ENCODE data around the gene TBX18.
A peak's percentile ranks its signal among the peaks of the same experiment; 100 is the strongest.

TBX18 gene

DNA sequence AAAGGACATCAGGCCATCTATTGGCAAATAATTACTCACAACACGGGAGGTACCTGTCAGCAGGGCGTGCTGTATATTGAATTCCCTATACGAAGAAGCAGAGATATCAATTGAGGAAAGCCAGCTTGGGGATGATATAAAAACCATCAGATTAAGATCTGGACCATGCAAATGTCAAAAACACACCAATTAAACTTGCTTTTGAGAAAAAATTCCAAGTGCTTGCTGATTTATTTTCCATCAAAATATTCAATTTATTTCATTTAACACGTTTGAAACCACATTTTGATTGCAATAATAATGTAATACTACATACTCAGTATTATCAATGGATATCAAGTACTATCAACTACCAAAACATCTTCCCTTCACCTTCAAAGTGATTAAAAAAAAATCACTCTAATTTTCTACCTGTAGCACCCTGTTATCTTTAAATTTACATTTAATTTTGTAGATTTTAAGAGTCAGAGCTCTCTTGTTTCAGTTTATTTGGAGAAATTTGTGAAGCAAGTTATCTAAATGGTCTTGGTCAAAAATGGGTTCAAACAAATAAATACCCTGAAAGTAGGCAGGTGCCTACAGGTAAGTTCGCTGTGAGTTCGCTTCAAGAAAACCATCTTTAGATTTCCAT lies 6.8 kb upstream of the TBX18 start:
- Histone ChIP-seq H3K4ac (ENCODE audit: low read depth, low read length) (no peak overlapping the region), H4K91ac (ENCODE audit: low read depth, low read length) (no peak overlapping the region), H3K4me2 (ENCODE audit: low read length) (no peak overlapping the region), H2BK12ac (ENCODE audit: low read length) (no peak overlapping the region), H3K18ac (ENCODE audit: low read length) (no peak overlapping the region), H3K27me3 (ENCODE audit: insufficient read depth, low read length) (peaks cover 68% of the 10 kb centered on the region), H3K79me2 (ENCODE audit: control insufficient read depth, insufficient read depth, low read length, poor library complexity) (no peaks in the 10 kb centered on the region), H3K4me1 (ENCODE audit: control insufficient read depth in 1 of 2, insufficient read depth in 2 of 2, low read length in 2 of 2) (peaks cover 6 to 23% of the 10 kb centered on the region in 2 experiments), H3K14ac (ENCODE audit: low read length) (no peak overlapping the region), H2AFZ (ENCODE audit: insufficient read depth, low read length, poor library complexity) (no peak overlapping the region), H3K79me1 (ENCODE audit: low read length) (peaks cover 2% of the 10 kb centered on the region), H3K23ac (ENCODE audit: low read length) (no peak overlapping the region), H3K36me3 (ENCODE audit: control insufficient read depth in 1 of 2, insufficient read depth in 2 of 2, low read length in 2 of 2) (no peaks in the 10 kb centered on the region), H2AK5ac (ENCODE audit: low read length) (no peak overlapping the region), H4K8ac (ENCODE audit: low read depth, low read length) (no peak overlapping the region), H4K12ac (ENCODE audit: low read depth, low read length) (no peak overlapping the region), H3K27ac (ENCODE audit: low read depth, low read length) (no peak overlapping the region), H2BK120ac (ENCODE audit: insufficient read depth, low read length, poor library complexity) (no peak overlapping the region), H3K9me3 (ENCODE audit: insufficient read depth, low read depth, low read length) (peaks cover 7% of the 10 kb centered on the region), H3K4me3 (ENCODE audit: low read depth, low read length) (no peak overlapping the region), H2BK5ac (ENCODE audit: low read depth, low read length, poor library complexity) (no peak overlapping the region), H3K9ac (ENCODE audit: low read length) (no peak overlapping the region)
- no peak for DNase-seq
- WGBS (ENCODE audit: extremely low coverage, insufficient coverage, insufficient read length): no CpG with 5 or more reads among the region's 6 CpGs

DNA sequence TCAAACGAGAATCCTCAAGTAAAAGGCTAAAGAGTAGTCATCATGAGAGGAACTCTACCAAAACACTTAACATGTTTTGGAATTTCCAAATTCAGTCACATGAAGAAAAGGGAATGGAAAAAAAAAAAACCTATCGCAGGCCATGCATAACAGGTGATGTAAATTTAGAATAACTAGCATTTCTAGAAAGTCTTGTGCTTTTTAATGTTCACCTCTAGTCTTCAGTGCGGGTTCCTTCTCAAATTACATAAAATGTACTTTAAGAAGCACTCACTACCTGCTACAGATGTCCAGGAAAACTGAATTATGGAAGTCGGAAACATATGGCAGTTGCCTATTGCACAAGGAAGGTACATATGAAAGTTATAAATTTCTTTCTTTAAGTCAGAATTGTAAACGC lies 6.1 kb upstream of the TBX18 start:
- H3K4ac ChIP-seq (ENCODE audit: low read depth, low read length): no peak overlapping the region
- H3K27ac ChIP-seq (ENCODE audit: low read depth, low read length): no peak overlapping the region
- no peaks in the 10 kb centered on the region for H3K36me3 ChIP-seq (ENCODE audit: control insufficient read depth in 1 of 2, insufficient read depth in 2 of 2, low read length in 2 of 2)
- no peak overlapping the region for H4K91ac ChIP-seq (ENCODE audit: low read depth, low read length)
- no peaks in the 10 kb centered on the region for H3K79me2 ChIP-seq (ENCODE audit: control insufficient read depth, insufficient read depth, low read length, poor library complexity)
- no CpG with 5 or more reads among the region's 5 CpGs for WGBS (ENCODE audit: extremely low coverage, insufficient coverage, insufficient read length)
- H2BK12ac ChIP-seq (ENCODE audit: low read length): no peak overlapping the region
- H3K4me2 ChIP-seq (ENCODE audit: low read length): no peak overlapping the region
- no peak overlapping the region for H3K9ac ChIP-seq (ENCODE audit: low read length)
- peaks cover 6 to 23% of the 10 kb centered on the region in 2 experiments for H3K4me1 ChIP-seq (ENCODE audit: control insufficient read depth in 1 of 2, insufficient read depth in 2 of 2, low read length in 2 of 2)
- no peak overlapping the region for H2BK5ac ChIP-seq (ENCODE audit: low read depth, low read length, poor library complexity)
- no peak overlapping the region for H2AFZ ChIP-seq (ENCODE audit: insufficient read depth, low read length, poor library complexity)
- no peak overlapping the region for H3K4me3 ChIP-seq (ENCODE audit: low read depth, low read length)
- peaks cover 2% of the 10 kb centered on the region for H3K79me1 ChIP-seq (ENCODE audit: low read length)
- no peak overlapping the region for H2AK5ac ChIP-seq (ENCODE audit: low read length)
- H3K18ac ChIP-seq (ENCODE audit: low read length): no peak overlapping the region
- H3K14ac ChIP-seq (ENCODE audit: low read length): no peak overlapping the region
- H4K8ac ChIP-seq (ENCODE audit: low read depth, low read length): no peak overlapping the region
- DNase-seq: no peak
- no peak overlapping the region for H2BK120ac ChIP-seq (ENCODE audit: insufficient read depth, low read length, poor library complexity)
- peaks cover 73% of the 10 kb centered on the region for H3K27me3 ChIP-seq (ENCODE audit: insufficient read depth, low read length)
- H3K23ac ChIP-seq (ENCODE audit: low read length): no peak overlapping the region
- H3K9me3 ChIP-seq (ENCODE audit: insufficient read depth, low read depth, low read length): peaks cover 7% of the 10 kb centered on the region
- no peak overlapping the region for H4K12ac ChIP-seq (ENCODE audit: low read depth, low read length)

GRCh38 chr6:84769306-84769705 lies 4.9 kb upstream of the TBX18 start:
- Histone ChIP-seq H3K4me2 (ENCODE audit: low read length) (no peak overlapping the region), H3K9me3 (ENCODE audit: insufficient read depth, low read depth, low read length) (peaks cover 7% of the 10 kb centered on the region), H3K79me1 (ENCODE audit: low read length) (peaks cover 2% of the 10 kb centered on the region), H3K23ac (ENCODE audit: low read length) (no peak overlapping the region), H4K12ac (ENCODE audit: low read depth, low read length) (no peak overlapping the region), H3K79me2 (ENCODE audit: control insufficient read depth, insufficient read depth, low read length, poor library complexity) (no peaks in the 10 kb centered on the region), H2AFZ (ENCODE audit: insufficient read depth, low read length, poor library complexity) (no peak overlapping the region), H4K91ac (ENCODE audit: low read depth, low read length) (no peak overlapping the region), H2BK12ac (ENCODE audit: low read length) (no peak overlapping the region), H3K14ac (ENCODE audit: low read length) (no peak overlapping the region), H3K4me1 (ENCODE audit: control insufficient read depth in 1 of 2, insufficient read depth in 2 of 2, low read length in 2 of 2) (peaks cover 3 to 17% of the 10 kb centered on the region in 2 experiments), H3K36me3 (ENCODE audit: control insufficient read depth in 1 of 2, insufficient read depth in 2 of 2, low read length in 2 of 2) (no peaks in the 10 kb centered on the region), H3K18ac (ENCODE audit: low read length) (no peak overlapping the region), H2BK120ac (ENCODE audit: insufficient read depth, low read length, poor library complexity) (no peak overlapping the region), H2AK5ac (ENCODE audit: low read length) (no peak overlapping the region), H3K27me3 (ENCODE audit: insufficient read depth, low read length) (peaks cover 64% of the 10 kb centered on the region), H4K8ac (ENCODE audit: low read depth, low read length) (no peak overlapping the region), H3K4ac (ENCODE audit: low read depth, low read length) (no peak overlapping the region), H3K4me3 (ENCODE audit: low read depth, low read length) (no peak overlapping the region), H3K27ac (ENCODE audit: low read depth, low read length) (no peak overlapping the region), H2BK5ac (ENCODE audit: low read depth, low read length, poor library complexity) (no peak overlapping the region), H3K9ac (ENCODE audit: low read length) (no peak overlapping the region)
- WGBS (ENCODE audit: extremely low coverage, insufficient coverage, insufficient read length): no CpG with 5 or more reads among the region's 5 CpGs
- DNase-seq: no peak

DNA sequence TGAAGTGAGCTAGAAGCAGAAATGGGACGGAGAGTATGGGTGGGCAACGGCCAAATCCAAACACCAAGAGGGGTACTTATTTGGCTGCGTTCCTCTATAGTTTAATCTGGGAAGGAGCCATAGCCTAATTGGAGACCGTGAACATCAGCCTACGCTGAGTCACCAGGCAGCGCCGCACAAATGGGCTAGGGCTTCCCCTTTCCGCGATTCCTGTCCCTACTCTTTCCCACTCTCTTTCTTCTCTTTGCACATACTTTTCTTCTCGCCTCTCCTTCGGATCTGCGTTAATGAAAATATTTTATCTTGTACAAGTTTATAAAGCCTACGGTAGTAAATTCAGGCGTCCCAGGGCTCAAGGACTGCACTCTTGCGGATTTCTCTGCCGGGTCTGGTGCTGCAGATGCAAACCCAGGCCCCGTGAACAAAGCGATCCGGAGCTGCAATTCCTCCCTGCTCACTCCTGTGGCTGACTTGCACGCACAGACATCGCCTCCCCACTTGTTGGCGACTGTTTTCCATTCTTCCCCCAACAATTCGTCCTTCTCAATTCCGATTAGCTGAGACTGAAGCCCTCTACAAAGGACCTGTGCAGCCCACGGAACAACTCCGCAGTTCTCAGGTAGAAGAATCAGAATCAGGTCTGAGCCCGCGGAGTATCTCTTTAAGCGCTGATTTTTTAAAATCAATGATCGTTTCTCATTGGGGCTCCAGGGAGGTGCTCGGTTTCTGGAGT lies 4.2 kb upstream of the TBX18 start:
- H3K4me2 ChIP-seq (ENCODE audit: low read length): peak overlapping the region; percentile 36
- H3K9me3 ChIP-seq (ENCODE audit: insufficient read depth, low read depth, low read length): peaks cover 5% of the 10 kb centered on the region
- H3K27ac ChIP-seq (ENCODE audit: low read depth, low read length): no peak overlapping the region
- H3K4ac ChIP-seq (ENCODE audit: low read depth, low read length): no peak overlapping the region
- no peak overlapping the region for H3K9ac ChIP-seq (ENCODE audit: low read length)
- no peak overlapping the region for H3K23ac ChIP-seq (ENCODE audit: low read length)
- no peak overlapping the region for H2AFZ ChIP-seq (ENCODE audit: insufficient read depth, low read length, poor library complexity)
- peaks cover 1 to 13% of the 10 kb centered on the region in 2 experiments for H3K4me1 ChIP-seq (ENCODE audit: control insufficient read depth in 1 of 2, insufficient read depth in 2 of 2, low read length in 2 of 2)
- H3K14ac ChIP-seq (ENCODE audit: low read length): no peak overlapping the region
- WGBS (ENCODE audit: extremely low coverage, insufficient coverage, insufficient read length): no CpG with 5 or more reads among the region's 31 CpGs
- H4K12ac ChIP-seq (ENCODE audit: low read depth, low read length): no peak overlapping the region
- H3K79me2 ChIP-seq (ENCODE audit: control insufficient read depth, insufficient read depth, low read length, poor library complexity): no peaks in the 10 kb centered on the region
- H2BK5ac ChIP-seq (ENCODE audit: low read depth, low read length, poor library complexity): no peak overlapping the region
- H3K18ac ChIP-seq (ENCODE audit: low read length): no peak overlapping the region
- no peaks in the 10 kb centered on the region for H3K36me3 ChIP-seq (ENCODE audit: control insufficient read depth in 1 of 2, insufficient read depth in 2 of 2, low read length in 2 of 2)
- H2BK12ac ChIP-seq (ENCODE audit: low read length): no peak overlapping the region
- H4K91ac ChIP-seq (ENCODE audit: low read depth, low read length): no peak overlapping the region
- no peak overlapping the region for H2BK120ac ChIP-seq (ENCODE audit: insufficient read depth, low read length, poor library complexity)
- H4K8ac ChIP-seq (ENCODE audit: low read depth, low read length): no peak overlapping the region
- no peak overlapping the region for H3K4me3 ChIP-seq (ENCODE audit: low read depth, low read length)
- no peaks in the 10 kb centered on the region for H3K79me1 ChIP-seq (ENCODE audit: low read length)
- no peak overlapping the region for H2AK5ac ChIP-seq (ENCODE audit: low read length)
- peaks cover 61% of the 10 kb centered on the region for H3K27me3 ChIP-seq (ENCODE audit: insufficient read depth, low read length)
- DNase-seq: no peak

Measured in trophoblast cell (in vitro differentiated cells and primary cell).